ENCODE results near the gene MTUS2. TPM values are rescaled to one million over a fixed set of nuclear protein-coding genes. Genes with fewer than 3 reads are reported as not detected.

Gene MTUS2
- polyA plus RNA-seq, 1 donor from 2014 or later, result 4.4 TPM

DNA sequence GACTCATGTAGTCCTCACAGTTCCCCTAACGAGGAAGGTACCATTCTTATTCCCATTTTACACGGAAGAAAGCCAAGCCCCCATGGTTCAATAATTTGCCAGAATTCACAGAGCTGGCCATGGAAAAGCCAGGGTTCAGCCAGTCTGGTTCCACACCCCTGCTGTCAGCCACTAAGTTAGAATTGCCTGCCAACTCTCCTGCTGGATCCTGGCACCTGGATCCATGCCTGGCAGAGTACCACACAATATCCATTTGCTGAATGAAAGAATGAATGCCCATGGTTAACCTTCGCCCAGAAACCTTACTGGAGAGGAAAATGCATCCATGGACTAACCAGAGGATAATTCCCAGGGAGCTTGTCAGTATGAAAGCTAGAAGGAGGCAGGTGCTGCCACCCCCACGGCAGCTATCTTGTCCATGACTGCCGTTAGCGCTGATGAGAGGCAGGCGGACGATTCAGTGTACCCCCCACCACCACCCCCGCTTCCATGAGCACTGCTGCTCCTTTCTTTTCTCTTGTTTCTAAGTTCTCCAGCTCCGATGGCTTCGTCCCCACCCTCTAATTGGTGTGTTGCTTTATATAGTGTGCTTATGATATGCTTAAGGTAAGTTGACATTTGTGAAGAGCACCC is 660.9 kb downstream of the MTUS2 start:
- Histone ChIP-seq H3K4me2 (ENCODE audit: low read length) (no peak overlapping the region), H3K9me2 (ENCODE audit: insufficient read depth, low read length) (no peaks in the 10 kb centered on the region), H3K27me3 (ENCODE audit: insufficient read depth, low read depth, low read length) (no peaks in the 10 kb centered on the region), H3K9ac (ENCODE audit: low read length) (no peak overlapping the region), H2AFZ (ENCODE audit: low read depth, low read length) (no peak overlapping the region), H3K79me2 (replicated peaks; ENCODE audit: insufficient read depth, low read length) (no peaks in the 10 kb centered on the region), H3F3A (ENCODE audit: insufficient read depth, low read length, poor library complexity, severe bottlenecking) (no peaks in the 10 kb centered on the region), H4K20me1 (ENCODE audit: insufficient read depth) (no peaks in the 10 kb centered on the region), H3K9me3 (ENCODE audit: low read length) (no peaks in the 10 kb centered on the region), H3K36me3 (ENCODE audit: insufficient read depth, low read length) (no peaks in the 10 kb centered on the region), H3K27ac (ENCODE audit: low read length) (no peak overlapping the region), H3K4me3 (ENCODE audit: low read length) (no peak overlapping the region)
- TF ChIP-seq CTCF (IDR thresholded peaks at IDR 0.05; ENCODE audit: poor library complexity, severe bottlenecking) (no peak), EP300 (conservative IDR thresholded peaks at IDR 0.05; ENCODE audit: poor library complexity, severe bottlenecking) (no peak), RAD21 (conservative IDR thresholded peaks at IDR 0.05) (no peak), EZH2 (IDR thresholded peaks at IDR 0.05; ENCODE audit: borderline replicate concordance, insufficient read depth, low read length, poor library complexity, severe bottlenecking) (no peak), POLR2AphosphoS5 (IDR thresholded peaks at IDR 0.05) (no peak), MXI1 (conservative IDR thresholded peaks at IDR 0.05; ENCODE audit: poor library complexity, severe bottlenecking) (no peak)
- TF ChIP-seq, protein P1, sequence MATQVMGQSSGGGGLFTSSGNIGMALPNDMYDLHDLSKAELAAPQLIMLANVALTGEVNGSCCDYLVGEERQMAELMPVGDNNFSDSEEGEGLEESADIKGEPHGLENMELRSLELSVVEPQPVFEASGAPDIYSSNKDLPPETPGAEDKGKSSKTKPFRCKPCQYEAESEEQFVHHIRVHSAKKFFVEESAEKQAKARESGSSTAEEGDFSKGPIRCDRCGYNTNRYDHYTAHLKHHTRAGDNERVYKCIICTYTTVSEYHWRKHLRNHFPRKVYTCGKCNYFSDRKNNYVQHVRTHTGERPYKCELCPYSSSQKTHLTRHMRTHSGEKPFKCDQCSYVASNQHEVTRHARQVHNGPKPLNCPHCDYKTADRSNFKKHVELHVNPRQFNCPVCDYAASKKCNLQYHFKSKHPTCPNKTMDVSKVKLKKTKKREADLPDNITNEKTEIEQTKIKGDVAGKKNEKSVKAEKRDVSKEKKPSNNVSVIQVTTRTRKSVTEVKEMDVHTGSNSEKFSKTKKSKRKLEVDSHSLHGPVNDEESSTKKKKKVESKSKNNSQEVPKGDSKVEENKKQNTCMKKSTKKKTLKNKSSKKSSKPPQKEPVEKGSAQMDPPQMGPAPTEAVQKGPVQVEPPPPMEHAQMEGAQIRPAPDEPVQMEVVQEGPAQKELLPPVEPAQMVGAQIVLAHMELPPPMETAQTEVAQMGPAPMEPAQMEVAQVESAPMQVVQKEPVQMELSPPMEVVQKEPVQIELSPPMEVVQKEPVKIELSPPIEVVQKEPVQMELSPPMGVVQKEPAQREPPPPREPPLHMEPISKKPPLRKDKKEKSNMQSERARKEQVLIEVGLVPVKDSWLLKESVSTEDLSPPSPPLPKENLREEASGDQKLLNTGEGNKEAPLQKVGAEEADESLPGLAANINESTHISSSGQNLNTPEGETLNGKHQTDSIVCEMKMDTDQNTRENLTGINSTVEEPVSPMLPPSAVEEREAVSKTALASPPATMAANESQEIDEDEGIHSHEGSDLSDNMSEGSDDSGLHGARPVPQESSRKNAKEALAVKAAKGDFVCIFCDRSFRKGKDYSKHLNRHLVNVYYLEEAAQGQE (IDR thresholded peaks at IDR 0.05; ENCODE audit: borderline replicate concordance), result no peak

GRCh38 chr13:29481603-29482002 is 661.5 kb downstream of the MTUS2 start:
- Histone ChIP-seq H3K4me2 (ENCODE audit: low read length) (no peak overlapping the region), H3K9ac (ENCODE audit: low read length) (no peak overlapping the region), H3F3A (ENCODE audit: insufficient read depth, low read length, poor library complexity, severe bottlenecking) (no peaks in the 10 kb centered on the region), H3K9me2 (ENCODE audit: insufficient read depth, low read length) (no peaks in the 10 kb centered on the region), H2AFZ (ENCODE audit: low read depth, low read length) (no peak overlapping the region), H4K20me1 (ENCODE audit: insufficient read depth) (no peaks in the 10 kb centered on the region), H3K79me2 (replicated peaks; ENCODE audit: insufficient read depth, low read length) (no peaks in the 10 kb centered on the region), H3K27me3 (ENCODE audit: insufficient read depth, low read depth, low read length) (no peaks in the 10 kb centered on the region), H3K27ac (ENCODE audit: low read length) (no peak overlapping the region), H3K9me3 (ENCODE audit: low read length) (no peaks in the 10 kb centered on the region), H3K4me3 (ENCODE audit: low read length) (no peak overlapping the region), H3K36me3 (ENCODE audit: insufficient read depth, low read length) (no peaks in the 10 kb centered on the region)
- no peak for TF ChIP-seq EZH2 (IDR thresholded peaks at IDR 0.05; ENCODE audit: borderline replicate concordance, insufficient read depth, low read length, poor library complexity, severe bottlenecking)
- no peak for TF ChIP-seq POLR2AphosphoS5 (IDR thresholded peaks at IDR 0.05)
- TF ChIP-seq MXI1 (conservative IDR thresholded peaks at IDR 0.05; ENCODE audit: poor library complexity, severe bottlenecking), result no peak
- no peak for TF ChIP-seq RAD21 (conservative IDR thresholded peaks at IDR 0.05)
- TF ChIP-seq SMC3 (conservative IDR thresholded peaks at IDR 0.05; ENCODE audit: poor library complexity), result no peak
- TF ChIP-seq, protein P1 (IDR thresholded peaks at IDR 0.05; ENCODE audit: borderline replicate concordance), result no peak
- TF ChIP-seq TAF1 (IDR thresholded peaks at IDR 0.05; ENCODE audit: low read depth), result no peak
- no peak for TF ChIP-seq EP300 (conservative IDR thresholded peaks at IDR 0.05; ENCODE audit: poor library complexity, severe bottlenecking)
- TF ChIP-seq CTCF (IDR thresholded peaks at IDR 0.05; ENCODE audit: poor library complexity, severe bottlenecking), result no peak

Measured in neural cell (in vitro differentiated cells).